GM11168 (cell line): ENCODE measurements around the gene GDF3.
"Not testable (repeated sequence)": the region's sequence is repeated elsewhere in the genome, so short reads cannot be mapped to it uniquely, and the experiment has no call there.

ENCODE experiments used
- in situ Hi-C: fragments of 300-500 bp; cut with MboI; formaldehyde crosslinking; loops from one replicate; pipeline ENCODE4 v1.12.0; 2022; ENCODE audit warnings: low sequenced_read_pairs; ENCODE audit not compliant: unreplicated experiment

GDF3 gene

GRCh38 chr12:7675455-7675854, 20.1 kb downstream of the GDF3 start:
- in situ Hi-C loops = not testable (repeated sequence)

DNA sequence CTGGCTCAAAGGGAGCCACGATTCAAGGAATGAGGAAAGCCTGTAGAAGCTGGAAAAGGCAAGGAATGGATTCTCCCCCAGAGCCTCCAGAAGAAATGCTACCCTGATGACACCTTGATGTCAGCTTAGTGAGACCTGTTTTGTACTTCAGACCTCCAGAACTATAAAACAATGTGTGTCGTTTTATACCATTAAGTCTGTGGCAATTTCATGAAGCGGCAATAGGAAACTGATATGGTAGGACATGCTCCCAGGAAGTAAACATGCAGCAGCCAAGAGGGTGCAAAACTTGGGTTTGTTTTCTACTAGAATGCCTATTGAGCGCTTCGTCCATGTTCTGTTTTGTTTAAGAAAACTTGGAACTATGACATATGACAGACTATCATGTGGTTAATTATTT, 27.4 kb downstream of the GDF3 start:
- in situ Hi-C loops = no loop called here

DNA sequence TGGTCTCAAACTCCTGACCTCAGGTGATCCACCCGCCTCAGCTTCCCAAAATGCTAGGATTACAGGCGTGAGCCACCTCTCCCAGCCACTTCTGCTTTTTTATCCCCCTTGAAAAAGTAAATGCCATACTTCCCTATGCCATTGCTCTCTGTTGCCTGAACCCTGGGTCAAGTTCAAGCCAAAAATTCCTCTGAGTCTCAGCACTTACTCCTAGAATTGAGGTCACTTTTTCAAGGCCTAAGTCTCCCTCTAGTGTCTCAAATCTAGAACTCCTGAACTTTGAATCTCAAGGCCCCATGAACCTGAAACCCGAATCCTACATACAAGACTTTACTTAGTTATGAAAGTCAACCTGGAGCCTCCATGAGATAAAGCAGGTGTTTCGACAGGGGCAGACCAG, 28.4 kb downstream of the GDF3 start:
- in situ Hi-C loops = no loop called here

DNA sequence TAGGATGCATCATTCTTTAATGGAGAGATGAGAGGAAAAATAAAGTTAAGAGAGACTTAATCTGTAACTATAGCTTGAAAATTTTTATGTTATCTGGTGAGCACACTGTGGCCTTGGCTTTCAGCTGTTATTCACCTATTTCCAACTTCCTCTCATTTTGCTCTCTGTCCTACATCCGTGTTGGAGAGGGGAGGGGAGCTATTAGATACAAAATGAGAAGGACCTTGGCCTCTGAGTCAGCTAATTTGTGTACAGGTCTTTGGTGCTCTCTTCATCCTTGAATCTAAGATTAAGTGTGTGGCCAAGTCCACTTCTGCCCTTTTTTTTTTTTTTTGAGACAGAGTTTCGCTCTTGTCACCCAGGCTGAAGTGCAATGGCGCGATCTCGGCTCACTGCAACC, 29.0 kb downstream of the GDF3 start:
- in situ Hi-C loops = no loop called here

DNA sequence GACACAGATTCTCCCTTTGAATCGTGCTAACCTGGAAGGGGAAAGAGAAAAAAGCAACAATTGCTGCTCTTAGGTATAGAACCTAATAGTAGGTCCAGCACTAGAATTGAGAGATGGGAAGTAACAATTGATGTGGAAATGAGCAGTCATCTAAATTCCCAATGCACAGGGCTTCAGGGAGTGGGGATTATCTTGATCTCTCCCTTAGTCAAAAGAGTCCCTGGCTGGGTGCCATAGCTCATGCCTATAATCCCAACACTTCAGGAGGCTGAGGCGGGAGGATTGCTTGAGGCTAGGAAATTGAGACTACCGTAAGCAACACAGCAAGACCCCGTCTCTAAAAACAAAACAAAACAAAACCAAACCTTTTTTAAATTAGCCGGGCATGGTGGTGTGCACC, 33.8 kb downstream of the GDF3 start:
- in situ Hi-C loops = no loop called here

DNA sequence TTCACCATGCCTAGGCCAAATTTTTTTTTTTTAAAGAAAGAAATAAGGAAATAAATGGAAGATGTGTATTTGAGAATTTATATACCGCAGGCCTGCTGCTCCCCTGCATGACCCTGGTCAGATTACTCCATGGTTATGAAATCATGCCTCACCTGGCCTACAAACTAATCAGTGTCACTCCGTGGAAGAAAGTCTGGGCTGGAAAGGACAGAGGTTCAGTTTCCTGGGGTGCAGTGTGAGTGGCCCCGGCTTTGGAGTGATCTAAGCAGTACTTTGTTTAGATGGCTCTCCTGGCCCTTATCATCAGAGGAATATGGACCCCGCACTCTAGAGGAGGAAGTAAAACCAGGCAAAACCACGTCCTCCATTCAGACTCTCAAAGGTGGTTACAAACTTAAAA, 39.5 kb downstream of the GDF3 start:
- in situ Hi-C loops = no loop called here

DNA sequence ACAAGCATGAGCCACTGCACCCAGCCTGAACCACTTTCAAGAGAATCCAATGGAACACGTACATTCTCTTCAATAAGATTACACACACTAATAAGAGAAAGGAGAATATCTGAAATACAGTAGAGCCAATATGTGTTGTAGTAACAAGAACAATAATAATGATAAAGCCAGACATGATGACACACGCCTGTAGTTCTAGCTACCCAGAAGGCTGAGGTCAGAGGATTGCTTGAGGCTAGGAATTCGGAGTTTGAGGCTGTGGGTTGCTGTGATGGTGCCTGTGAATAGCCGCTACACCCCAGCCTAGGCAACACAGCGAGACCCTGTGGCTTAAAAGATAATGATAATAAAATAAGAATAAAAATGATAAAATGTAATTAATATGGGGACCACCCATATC, 45.5 kb downstream of the GDF3 start:
- in situ Hi-C loops = no loop called here

- in situ Hi-C loops = loop anchor here (10.0 kb wide), 1 partner anchor 432 kb away; no protein-coding TSS in a partner anchor
Measured at GRCh38 chr12:7647071-7647470, 48.5 kb downstream of the GDF3 start.

GRCh38 chr12:7646178-7646475, 49.4 kb downstream of the GDF3 start:
- in situ Hi-C loops = loop anchor here (10.0 kb wide), 1 partner anchor 431 kb away; no protein-coding TSS in a partner anchor

- in situ Hi-C loops = loop anchor here (10.0 kb wide), 1 partner anchor 431 kb away; no protein-coding TSS in a partner anchor
Measured at GRCh38 chr12:7645395-7646177, 50.0 kb downstream of the GDF3 start.

DNA sequence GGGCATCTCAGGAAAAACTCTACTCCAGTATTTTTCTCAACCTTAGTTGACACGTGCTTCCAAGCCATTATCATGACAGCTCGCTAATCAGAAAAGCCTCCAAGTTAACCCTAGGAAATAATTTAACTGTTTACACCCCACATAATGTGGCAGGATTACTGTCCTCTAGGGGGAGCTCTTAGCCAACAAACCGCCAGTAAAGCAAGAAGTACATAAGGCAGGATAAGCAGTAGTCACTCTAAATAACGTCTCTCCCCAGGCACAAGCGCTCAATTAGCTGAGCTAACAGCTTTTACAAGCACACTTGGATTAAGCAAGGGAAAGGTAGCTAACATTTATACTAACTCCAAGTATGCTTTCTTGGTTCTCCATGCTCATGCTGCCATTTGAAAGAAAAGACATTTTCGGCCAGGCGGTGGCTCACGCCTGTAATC, 52.7 kb downstream of the GDF3 start:
- in situ Hi-C loops = loop anchor here (10.0 kb wide), 1 partner anchor 428 kb away; no protein-coding TSS in a partner anchor

DNA sequence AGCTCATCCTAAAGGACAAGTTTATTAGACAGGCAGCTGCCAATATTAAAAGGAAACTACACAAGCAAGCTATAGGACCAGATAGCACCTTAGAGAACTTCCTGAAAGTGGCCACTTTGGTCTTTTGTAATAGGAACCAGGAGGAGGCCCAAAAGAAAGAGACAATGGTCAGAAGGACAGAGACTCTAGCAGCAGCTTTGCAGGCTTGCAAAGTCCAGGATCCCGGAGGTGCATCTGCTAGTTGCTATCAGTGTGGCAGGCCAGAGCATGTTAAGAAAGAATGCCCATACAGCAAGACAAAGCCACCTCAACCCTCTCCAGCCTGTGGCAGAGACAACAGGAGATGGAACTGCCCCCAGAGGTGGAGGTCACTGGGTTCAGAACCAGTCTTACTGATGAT, 53.3 kb downstream of the GDF3 start:
- in situ Hi-C loops = loop anchor here (10.0 kb wide), 1 partner anchor 427 kb away; no protein-coding TSS in a partner anchor

- in situ Hi-C loops = loop anchor here (10.0 kb wide), 1 partner anchor 426 kb away; no protein-coding TSS in a partner anchor
Measured at GRCh38 chr12:7640123-7640995, 55.2 kb downstream of the GDF3 start.
